ENCODE results near the gene JPH4.

- peak; percentile 68 for TF ChIP-seq CTCF (IDR thresholded peaks at IDR 0.05; ENCODE audit: low read length)
- no peak for TF ChIP-seq EZH2 (IDR thresholded peaks at IDR 0.05; ENCODE audit: borderline replicate concordance, low read length)
These were observed 39.1 kb downstream of the JPH4 start for GRCh38 chr14:23539248-23540140.
